ENCODE measurements around the gene MAP7.

MAP7 gene

GRCh38 chr6:136524339-136524935 lies 25.8 kb downstream of the MAP7 start:
- no peak for DNase-seq
- Histone ChIP-seq H3K27me3 (replicated peaks) (no peaks in the 10 kb centered on the region), H3K36me3 (replicated peaks) (no peaks in the 10 kb centered on the region), H3K4me3 (ENCODE audit: low read depth, low read length) (no peak overlapping the region), H3K27ac (no peak overlapping the region)
- in situ Hi-C loops (cut with HindIII; ENCODE audit: low pct_ligation_motif_present, low sequenced_read_pairs): no loop called here
- no peak for TF ChIP-seq CTCF (IDR thresholded peaks at IDR 0.05; ENCODE audit: low read depth, low read length, missing control alignments)

- Histone ChIP-seq H3K4me3 (ENCODE audit: low read depth, low read length) (no peak overlapping the region), H3K27me3 (replicated peaks) (no peaks in the 10 kb centered on the region), H3K36me3 (replicated peaks) (no peaks in the 10 kb centered on the region), H3K27ac (no peak overlapping the region)
- in situ Hi-C loops (cut with HindIII; ENCODE audit: low pct_ligation_motif_present, low sequenced_read_pairs): no loop called here
- no peak for DNase-seq
- no peak for TF ChIP-seq CTCF (IDR thresholded peaks at IDR 0.05; ENCODE audit: low read depth, low read length, missing control alignments)
These were observed 27.0 kb downstream of the MAP7 start for GRCh38 chr6:136523196-136523595.

- in situ Hi-C loops (cut with HindIII; ENCODE audit: low pct_ligation_motif_present, low sequenced_read_pairs): no loop called here
- DNase-seq: no peak
- Histone ChIP-seq H3K4me3 (ENCODE audit: low read depth, low read length) (no peak overlapping the region), H3K27ac (no peak overlapping the region), H3K27me3 (replicated peaks) (no peaks in the 10 kb centered on the region), H3K36me3 (replicated peaks) (no peaks in the 10 kb centered on the region)
- TF ChIP-seq CTCF (IDR thresholded peaks at IDR 0.05; ENCODE audit: low read depth, low read length, missing control alignments): no peak
These were observed 27.6 kb downstream of the MAP7 start for GRCh38 chr6:136522636-136523035.

GRCh38 chr6:136521911-136522310 lies 28.3 kb downstream of the MAP7 start:
- Histone ChIP-seq H3K27ac (no peak overlapping the region), H3K4me3 (ENCODE audit: low read depth, low read length) (no peak overlapping the region), H3K27me3 (replicated peaks) (no peaks in the 10 kb centered on the region), H3K36me3 (replicated peaks) (no peaks in the 10 kb centered on the region)
- no peak for TF ChIP-seq CTCF (IDR thresholded peaks at IDR 0.05; ENCODE audit: low read depth, low read length, missing control alignments)
- in situ Hi-C loops (cut with HindIII; ENCODE audit: low pct_ligation_motif_present, low sequenced_read_pairs): no loop called here
- DNase-seq: no peak

GRCh38 chr6:136521427-136521826 lies 28.8 kb downstream of the MAP7 start:
- Histone ChIP-seq H3K27me3 (replicated peaks) (no peaks in the 10 kb centered on the region), H3K27ac (no peak overlapping the region), H3K4me3 (ENCODE audit: low read depth, low read length) (no peak overlapping the region), H3K36me3 (replicated peaks) (no peaks in the 10 kb centered on the region)
- no peak for DNase-seq
- no peak for TF ChIP-seq CTCF (IDR thresholded peaks at IDR 0.05; ENCODE audit: low read depth, low read length, missing control alignments)
- in situ Hi-C loops (cut with HindIII; ENCODE audit: low pct_ligation_motif_present, low sequenced_read_pairs): no loop called here

- in situ Hi-C loops (cut with HindIII; ENCODE audit: low pct_ligation_motif_present, low sequenced_read_pairs): no loop called here
These were observed 29.7 kb downstream of the MAP7 start for GRCh38 chr6:136520517-136520916.

More at GRCh38 chr6:136520517-136520916, 29.7 kb downstream of the MAP7 start:
- Histone ChIP-seq H3K27ac (no peak overlapping the region), H3K27me3 (replicated peaks) (no peaks in the 10 kb centered on the region), H3K36me3 (replicated peaks) (no peaks in the 10 kb centered on the region), H3K4me3 (ENCODE audit: low read depth, low read length) (no peak overlapping the region)
- DNase-seq: no peak
- TF ChIP-seq CTCF (IDR thresholded peaks at IDR 0.05; ENCODE audit: low read depth, low read length, missing control alignments): no peak

Data from brain microvascular endothelial cell (primary cell).